ENCODE data around the gene TNFRSF8. TPM values are rescaled to one million over a fixed set of nuclear protein-coding genes. Genes with fewer than 3 reads are reported as not detected.

The TNFRSF8 gene
- polyA plus RNA-seq, 1 donor from 2014 or later = 0.40 TPM

DNA sequence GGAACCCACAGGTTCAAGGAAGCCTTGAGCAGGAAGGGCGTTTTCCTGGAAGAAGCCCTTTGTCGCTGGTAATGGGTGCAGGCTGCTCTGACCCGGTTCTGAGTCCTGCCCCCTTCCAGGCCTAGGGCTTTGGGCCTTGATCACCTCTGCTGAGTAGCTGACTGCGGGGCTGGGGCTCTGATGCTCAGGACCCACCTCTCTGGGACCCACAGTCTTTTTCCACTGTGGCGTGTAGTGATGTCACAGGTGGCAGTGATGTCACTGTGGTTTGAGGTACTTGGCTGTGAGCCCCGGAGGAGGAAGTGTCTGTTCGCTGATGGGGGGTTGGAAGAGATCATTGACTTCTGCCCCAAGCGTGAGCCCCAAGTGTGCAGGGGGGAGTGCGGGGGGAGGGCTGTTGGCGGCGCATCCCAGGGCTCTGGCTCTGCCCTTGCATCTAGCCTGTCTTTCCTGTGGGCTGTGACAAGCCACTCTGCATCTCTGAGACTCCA lies 110.6 kb downstream of the TNFRSF8 start:
- no peaks in the 10 kb centered on the region for H3K9me3 Mint-ChIP-seq
- no peaks in the 10 kb centered on the region for H3K27me3 Mint-ChIP-seq
- peaks cover 56 to 68% (median 59%) of the 10 kb centered on the region in 3 donors for H3K4me1 Mint-ChIP-seq
- H3K36me3 Mint-ChIP-seq = peaks cover 1% of the 10 kb centered on the region
- H3K4me3 Mint-ChIP-seq = peak overlapping the region; percentile 61 to 91 (median 80)
- H3K27ac Mint-ChIP-seq = peak overlapping the region; percentile 94 to 98 (median 97)

DNA sequence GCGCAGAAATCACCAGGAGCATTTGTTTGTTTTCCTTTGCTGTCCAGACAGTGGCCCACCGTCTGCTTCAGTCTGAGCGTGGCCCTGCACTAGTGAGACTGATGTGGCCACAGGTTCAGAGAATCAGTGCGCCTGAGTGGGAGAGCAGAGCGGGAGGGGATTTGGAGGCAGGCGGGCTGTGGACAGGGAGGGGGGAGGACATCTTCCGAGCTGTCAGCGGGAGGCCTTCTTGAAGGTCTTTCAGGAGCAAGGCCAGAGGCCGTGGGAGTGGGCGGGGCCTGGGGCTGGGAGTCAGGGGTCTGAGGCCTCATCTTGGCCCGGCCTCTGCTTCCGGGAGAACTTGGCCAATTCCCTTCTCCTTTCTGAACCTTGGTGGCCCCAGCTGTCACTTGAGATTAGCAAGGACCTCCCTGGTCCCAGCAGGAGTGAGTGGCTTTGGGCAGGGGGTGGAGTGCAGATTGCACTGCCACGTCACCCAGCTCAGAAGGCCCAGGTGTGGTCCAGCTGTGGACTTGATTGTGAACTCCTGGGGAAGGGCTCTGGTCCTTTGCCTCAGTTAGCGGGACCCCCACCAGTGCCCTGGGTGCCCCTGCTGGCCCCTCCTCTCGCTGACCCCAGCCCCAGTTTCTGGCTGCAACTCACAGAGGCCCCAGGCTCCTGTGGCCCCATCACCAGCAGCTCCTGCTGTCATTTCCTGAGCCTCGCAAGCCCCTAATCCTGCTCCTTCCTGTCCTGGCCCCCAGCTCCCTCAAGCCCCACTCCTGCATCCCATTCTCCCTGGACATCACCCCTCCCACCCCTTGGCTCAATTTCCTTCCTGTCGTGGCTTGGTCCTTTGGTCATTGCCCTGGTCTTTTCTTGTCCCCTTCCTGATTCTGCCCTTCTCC lies 112.1 kb downstream of the TNFRSF8 start:
- Mint-ChIP-seq H3K36me3 (peaks cover 1% of the 10 kb centered on the region), H3K9me3 (no peaks in the 10 kb centered on the region), H3K27me3 (no peaks in the 10 kb centered on the region), H3K4me3 (peak overlapping the region in 2 of 4 donors; percentile 8 to 79), H3K27ac (peak overlapping the region in 2 of 3 donors; percentile 33 to 76), H3K4me1 (peaks cover 57 to 66% (median 59%) of the 10 kb centered on the region in 3 donors)

DNA sequence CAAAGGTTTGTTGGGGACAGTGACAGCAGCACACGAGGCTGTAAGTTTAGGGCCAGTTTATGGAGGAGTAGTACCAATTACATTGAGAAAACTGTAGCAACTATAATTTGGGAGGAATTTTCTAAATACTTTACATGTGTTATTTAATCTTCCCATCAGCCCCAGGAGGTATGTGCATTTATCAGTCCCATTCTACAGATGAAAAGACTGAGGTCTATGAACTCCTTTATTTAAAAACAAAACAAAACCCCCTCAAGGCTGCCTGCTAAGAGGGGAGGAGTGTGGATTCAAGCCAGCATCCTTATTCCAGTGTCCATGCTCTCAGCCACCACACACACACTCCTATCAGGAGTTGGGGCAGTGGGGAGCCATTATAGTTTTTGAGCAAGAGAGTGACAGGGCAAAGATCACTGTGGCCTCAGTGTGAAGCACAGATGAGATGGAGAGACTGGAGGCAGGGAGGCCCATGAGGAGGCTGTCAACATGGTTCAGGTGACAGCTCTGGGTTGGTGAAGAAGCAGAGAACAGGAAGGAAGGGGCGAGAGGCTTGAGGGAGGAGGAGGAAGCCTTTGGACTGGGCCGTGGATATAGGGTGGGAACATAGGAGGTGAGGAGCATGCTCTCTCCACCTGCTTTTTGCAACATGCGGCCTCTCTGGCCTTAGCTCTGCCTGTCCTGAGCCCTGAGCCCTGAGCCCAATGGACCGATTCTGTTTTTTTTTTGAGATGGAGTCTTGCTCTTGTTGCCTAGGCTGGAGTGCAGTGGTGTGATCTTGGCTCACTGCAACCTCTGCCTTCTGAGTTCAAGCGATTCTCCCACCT lies 113.4 kb downstream of the TNFRSF8 start:
- Mint-ChIP-seq H3K27ac (peak overlapping the region; percentile 26 to 83 (median 50)), H3K4me3 (peak overlapping the region in 3 of 4 donors; percentile 15 to 70 (median 29)), H3K36me3 (peaks cover 1% of the 10 kb centered on the region), H3K27me3 (no peaks in the 10 kb centered on the region), H3K9me3 (no peaks in the 10 kb centered on the region), H3K4me1 (peaks cover 51 to 63% (median 59%) of the 10 kb centered on the region in 3 donors)

DNA sequence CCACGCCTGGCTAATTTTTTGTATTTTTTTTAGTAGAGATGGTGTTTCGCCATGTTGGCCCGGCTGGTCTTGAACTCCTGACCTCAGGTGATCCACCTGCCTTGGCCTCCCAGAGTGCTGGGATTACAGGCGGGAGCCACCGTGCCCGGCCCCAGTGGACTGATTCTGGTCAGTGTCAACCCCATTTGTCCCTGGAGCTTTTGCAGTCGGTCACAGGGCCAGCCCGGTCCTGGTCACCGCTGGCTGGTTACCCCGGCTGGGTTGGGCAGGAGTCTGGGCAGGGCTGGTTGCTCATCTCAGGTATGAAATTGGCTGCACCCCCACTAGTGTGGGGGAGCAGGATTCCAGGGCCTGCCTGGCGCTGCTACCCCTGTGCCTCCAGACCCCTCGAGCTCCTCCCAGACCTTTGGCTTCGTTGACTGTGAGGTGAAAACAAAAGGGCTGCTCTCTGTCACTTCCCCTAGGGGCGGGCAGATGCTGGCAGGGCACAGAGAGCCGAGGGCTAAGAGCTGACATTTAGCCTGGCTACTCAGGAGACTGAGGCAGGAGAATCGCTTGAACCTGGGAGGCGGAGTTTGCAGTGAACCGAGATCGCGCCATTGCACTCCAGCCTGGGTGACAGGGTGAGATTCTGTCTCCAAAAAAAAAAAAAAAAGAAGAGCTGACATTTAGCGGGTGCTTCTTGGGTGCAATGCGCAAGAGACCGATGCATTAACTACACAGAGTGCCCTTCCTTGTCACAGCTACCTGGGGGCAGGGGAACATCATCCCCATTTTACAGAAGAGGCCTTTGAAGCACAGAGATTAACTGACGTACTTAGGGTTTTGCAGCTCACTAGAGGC lies 114.3 kb downstream of the TNFRSF8 start:
- Mint-ChIP-seq H3K9me3 (no peaks in the 10 kb centered on the region), H3K4me3 (peak overlapping the region in 2 of 4 donors; percentile 76 to 85), H3K27me3 (no peaks in the 10 kb centered on the region), H3K4me1 (peaks cover 51 to 64% (median 57%) of the 10 kb centered on the region in 3 donors), H3K36me3 (peaks cover 1% of the 10 kb centered on the region), H3K27ac (peak overlapping the region; percentile 80 to 94 (median 91))

DNA sequence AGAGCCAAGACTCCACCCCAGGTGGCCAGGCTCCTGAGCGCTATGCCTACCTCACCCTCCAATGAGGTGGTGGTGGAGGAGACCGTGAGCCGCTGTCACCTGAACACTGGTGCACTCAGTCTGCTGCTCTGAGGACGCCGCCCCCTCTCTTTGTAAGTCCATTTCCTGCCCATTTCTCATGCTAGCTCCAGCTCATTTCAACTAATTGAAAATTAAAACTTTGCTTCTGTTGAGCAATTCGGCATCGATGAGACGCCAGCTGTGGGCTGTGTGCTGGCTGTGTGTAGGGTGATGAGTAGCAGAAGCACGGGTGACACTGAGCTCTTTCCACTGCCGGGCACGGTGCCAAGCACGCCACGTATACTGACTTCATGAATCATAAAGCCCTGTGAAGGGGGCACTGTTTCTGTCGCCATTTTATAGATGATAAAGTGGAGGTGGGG lies 114.9 kb downstream of the TNFRSF8 start:
- Mint-ChIP-seq H3K4me3 (peak overlapping the region; percentile 34 to 85 (median 77)), H3K36me3 (peaks cover 1% of the 10 kb centered on the region), H3K4me1 (peaks cover 52 to 64% (median 57%) of the 10 kb centered on the region in 3 donors), H3K27me3 (no peaks in the 10 kb centered on the region), H3K27ac (peak overlapping the region; percentile 86 to 94 (median 91)), H3K9me3 (no peaks in the 10 kb centered on the region)

DNA sequence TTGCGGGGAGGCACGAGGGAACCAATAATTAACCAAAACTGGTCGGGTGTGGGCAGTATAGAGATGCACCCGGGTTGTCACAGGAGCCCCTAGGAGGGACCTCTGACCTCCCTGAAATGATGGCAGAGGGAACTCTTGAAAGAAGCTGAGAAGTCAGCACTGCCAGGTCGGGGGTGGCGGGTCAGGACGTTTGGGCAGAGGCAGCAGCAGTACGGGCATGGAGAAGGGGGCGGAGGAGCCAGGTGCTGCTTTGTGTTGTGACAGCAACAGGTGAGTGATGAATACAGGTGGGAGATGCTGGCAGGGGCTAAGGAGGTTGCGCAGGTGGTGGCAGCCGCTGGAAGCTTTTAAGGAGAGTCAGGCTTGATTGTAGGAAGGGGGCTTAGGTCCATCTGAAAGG lies 115.4 kb downstream of the TNFRSF8 start:
- peaks cover 54 to 63% (median 57%) of the 10 kb centered on the region in 3 donors for H3K4me1 Mint-ChIP-seq
- peak overlapping the region; percentile 44 to 85 (median 77) for H3K4me3 Mint-ChIP-seq
- H3K27me3 Mint-ChIP-seq = no peaks in the 10 kb centered on the region
- H3K9me3 Mint-ChIP-seq = no peaks in the 10 kb centered on the region
- H3K36me3 Mint-ChIP-seq = peaks cover 1% of the 10 kb centered on the region
- H3K27ac Mint-ChIP-seq = peak overlapping the region; percentile 86 to 94 (median 91)

DNA sequence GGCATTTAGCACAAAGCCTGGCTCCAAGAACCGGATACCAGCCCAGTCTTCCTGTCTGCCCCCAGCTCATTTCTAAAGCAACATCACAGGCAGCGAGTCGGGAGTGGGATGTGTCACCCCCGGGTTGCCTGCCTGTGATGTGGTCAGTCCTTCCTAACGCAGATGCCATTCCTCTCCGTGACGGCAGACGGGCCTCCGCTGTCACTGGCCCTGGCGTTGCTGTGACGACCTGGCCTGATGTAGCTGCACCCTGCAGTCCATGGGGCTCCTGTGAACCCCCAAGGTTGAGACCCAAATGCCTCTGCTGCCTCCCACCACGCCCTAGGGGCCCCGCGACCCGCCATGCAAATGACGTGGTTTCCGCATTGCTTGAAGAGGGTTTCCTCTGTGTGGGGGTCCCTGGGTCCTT lies 116.0 kb downstream of the TNFRSF8 start:
- H3K4me1 Mint-ChIP-seq = peaks cover 57 to 63% (median 58%) of the 10 kb centered on the region in 3 donors
- no peaks in the 10 kb centered on the region for H3K9me3 Mint-ChIP-seq
- peak overlapping the region; percentile 73 to 94 (median 91) for H3K27ac Mint-ChIP-seq
- peak overlapping the region; percentile 44 to 79 (median 77) for H3K4me3 Mint-ChIP-seq
- H3K27me3 Mint-ChIP-seq = no peaks in the 10 kb centered on the region
- no peaks in the 10 kb centered on the region for H3K36me3 Mint-ChIP-seq

DNA sequence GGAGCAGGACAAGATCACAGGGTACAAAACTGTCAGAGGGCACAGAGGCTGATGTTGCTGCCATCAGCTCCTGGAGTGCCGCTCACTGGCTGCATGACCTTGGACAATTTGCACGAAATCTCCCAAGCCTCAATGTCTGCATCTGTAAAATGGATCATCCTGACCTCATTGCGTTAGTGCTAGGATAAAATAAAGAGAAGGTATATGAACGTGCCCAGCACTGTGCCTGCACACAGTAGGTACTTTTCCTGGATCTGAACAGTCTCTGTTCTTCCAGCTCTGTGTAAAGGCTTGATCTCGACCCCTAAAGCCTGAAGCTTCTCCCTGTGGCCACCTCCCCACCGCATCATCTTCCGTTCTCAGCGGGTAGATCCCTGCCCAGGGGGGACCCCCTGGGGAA lies 116.6 kb downstream of the TNFRSF8 start:
- peaks cover 57 to 65% (median 61%) of the 10 kb centered on the region in 3 donors for H3K4me1 Mint-ChIP-seq
- H3K36me3 Mint-ChIP-seq = no peaks in the 10 kb centered on the region
- H3K4me3 Mint-ChIP-seq = peak overlapping the region in 3 of 4 donors; percentile 76 to 79 (median 78)
- H3K9me3 Mint-ChIP-seq = no peaks in the 10 kb centered on the region
- no peaks in the 10 kb centered on the region for H3K27me3 Mint-ChIP-seq
- H3K27ac Mint-ChIP-seq = peak overlapping the region; percentile 73 to 94 (median 91)

DNA sequence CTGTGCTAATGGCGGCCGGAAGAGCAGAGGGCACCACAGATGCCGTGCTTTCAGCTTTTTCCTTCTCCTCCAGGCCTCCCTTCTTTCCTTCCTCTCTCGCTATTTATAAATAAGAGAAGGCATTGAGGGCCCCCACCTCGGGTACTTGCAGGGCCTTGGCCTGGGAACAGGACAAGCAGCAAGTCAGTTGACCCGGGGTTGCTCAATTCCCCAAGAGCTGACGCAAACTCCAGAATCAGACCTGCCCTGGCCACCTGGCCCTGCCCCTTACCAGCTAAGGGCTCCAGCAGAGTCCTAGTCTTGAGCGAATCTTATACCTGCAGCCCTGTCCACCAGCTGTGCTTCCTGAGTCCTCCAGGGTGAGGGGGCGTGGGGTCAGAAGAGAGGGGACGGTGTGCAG lies 117.2 kb downstream of the TNFRSF8 start:
- Mint-ChIP-seq H3K27me3 (no peaks in the 10 kb centered on the region), H3K4me1 (peaks cover 54 to 65% (median 61%) of the 10 kb centered on the region in 3 donors), H3K36me3 (no peaks in the 10 kb centered on the region), H3K9me3 (no peaks in the 10 kb centered on the region), H3K27ac (peak overlapping the region; percentile 71 to 94 (median 77)), H3K4me3 (no peak overlapping the region)

DNA sequence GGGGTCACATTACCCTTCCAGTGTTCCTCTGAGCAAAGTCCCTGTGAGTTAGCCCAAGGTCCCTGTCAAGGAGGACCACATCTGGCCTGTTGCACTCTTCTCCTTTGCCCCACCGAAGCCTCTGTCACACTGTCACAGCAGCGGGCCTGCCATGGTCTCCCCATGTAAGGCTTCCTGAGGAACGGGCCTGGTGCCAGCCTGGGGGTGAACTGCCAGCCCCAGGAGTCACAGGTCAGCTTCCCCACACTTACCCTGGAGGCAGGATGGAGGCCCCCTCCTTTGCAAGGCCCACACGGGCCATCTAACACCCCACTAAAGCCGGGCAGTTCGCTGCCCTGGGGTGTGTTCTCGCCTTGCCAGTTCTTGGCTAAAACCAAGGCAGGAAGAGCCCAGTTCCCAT lies 117.8 kb downstream of the TNFRSF8 start:
- H3K9me3 Mint-ChIP-seq = no peaks in the 10 kb centered on the region
- no peaks in the 10 kb centered on the region for H3K36me3 Mint-ChIP-seq
- peaks cover 54 to 63% (median 61%) of the 10 kb centered on the region in 3 donors for H3K4me1 Mint-ChIP-seq
- H3K27me3 Mint-ChIP-seq = no peaks in the 10 kb centered on the region
- peak overlapping the region in 2 of 4 donors; percentile 47 to 75 for H3K4me3 Mint-ChIP-seq
- H3K27ac Mint-ChIP-seq = peak overlapping the region; percentile 31 to 77 (median 74)

DNA sequence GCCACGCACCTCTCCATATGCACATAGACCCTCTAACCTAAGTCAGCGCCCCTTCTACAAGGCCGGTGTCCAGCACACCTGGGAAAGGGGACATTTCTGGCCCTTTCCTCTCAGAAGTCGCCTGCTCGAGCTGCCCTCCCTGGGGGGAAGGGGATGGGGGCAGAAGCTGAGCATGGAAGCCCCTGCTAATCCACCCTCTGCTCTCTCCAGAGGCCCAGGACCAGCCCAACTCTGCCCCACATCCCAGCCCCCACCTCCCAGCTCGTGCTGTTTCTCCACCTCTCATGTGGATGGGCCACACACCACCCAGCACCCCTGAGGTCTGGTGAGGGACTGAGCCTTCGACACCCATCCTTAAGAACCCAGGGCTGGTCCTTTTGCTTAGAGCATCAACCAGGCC lies 118.5 kb downstream of the TNFRSF8 start:
- H3K27me3 Mint-ChIP-seq = no peaks in the 10 kb centered on the region
- no peaks in the 10 kb centered on the region for H3K36me3 Mint-ChIP-seq
- H3K9me3 Mint-ChIP-seq = no peaks in the 10 kb centered on the region
- peaks cover 49 to 60% (median 56%) of the 10 kb centered on the region in 3 donors for H3K4me1 Mint-ChIP-seq
- H3K4me3 Mint-ChIP-seq = peak overlapping the region in 1 of 4 donors; percentile 75
- H3K27ac Mint-ChIP-seq = peak overlapping the region; percentile 39 to 75 (median 74)

DNA sequence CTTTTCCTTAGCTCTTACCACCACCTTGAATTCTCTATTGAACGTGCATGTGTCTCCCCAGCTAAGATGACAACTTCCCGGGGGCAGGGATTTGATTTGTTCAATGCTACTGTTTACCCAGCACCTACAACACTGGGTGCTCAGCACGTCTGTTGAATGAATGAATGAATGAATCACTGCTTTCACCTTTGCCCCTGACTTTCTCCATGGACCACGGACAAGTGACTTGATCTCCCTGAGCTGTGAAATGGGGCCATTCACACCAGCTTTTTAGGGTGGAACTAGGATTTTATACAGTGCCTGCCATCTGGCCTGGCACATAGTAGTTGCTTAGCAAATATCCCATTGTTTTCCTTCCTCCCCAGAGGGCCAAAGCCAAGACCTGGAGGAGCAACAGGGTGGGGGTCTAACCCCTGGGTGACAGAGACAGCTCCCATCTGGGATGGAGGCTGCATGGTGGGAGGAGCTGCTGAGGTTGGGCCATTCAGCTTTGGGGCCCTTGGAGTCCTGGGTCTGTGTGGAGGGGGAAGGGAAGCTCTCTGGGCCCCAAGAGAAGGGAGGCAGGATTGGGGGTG lies 119.4 kb downstream of the TNFRSF8 start:
- Mint-ChIP-seq H3K4me3 (peak overlapping the region in 1 of 4 donors; percentile 81), H3K9me3 (no peaks in the 10 kb centered on the region), H3K27ac (peak overlapping the region; percentile 68 to 92 (median 75)), H3K27me3 (no peaks in the 10 kb centered on the region), H3K4me1 (peaks cover 48 to 58% (median 58%) of the 10 kb centered on the region in 3 donors), H3K36me3 (no peaks in the 10 kb centered on the region)

DNA sequence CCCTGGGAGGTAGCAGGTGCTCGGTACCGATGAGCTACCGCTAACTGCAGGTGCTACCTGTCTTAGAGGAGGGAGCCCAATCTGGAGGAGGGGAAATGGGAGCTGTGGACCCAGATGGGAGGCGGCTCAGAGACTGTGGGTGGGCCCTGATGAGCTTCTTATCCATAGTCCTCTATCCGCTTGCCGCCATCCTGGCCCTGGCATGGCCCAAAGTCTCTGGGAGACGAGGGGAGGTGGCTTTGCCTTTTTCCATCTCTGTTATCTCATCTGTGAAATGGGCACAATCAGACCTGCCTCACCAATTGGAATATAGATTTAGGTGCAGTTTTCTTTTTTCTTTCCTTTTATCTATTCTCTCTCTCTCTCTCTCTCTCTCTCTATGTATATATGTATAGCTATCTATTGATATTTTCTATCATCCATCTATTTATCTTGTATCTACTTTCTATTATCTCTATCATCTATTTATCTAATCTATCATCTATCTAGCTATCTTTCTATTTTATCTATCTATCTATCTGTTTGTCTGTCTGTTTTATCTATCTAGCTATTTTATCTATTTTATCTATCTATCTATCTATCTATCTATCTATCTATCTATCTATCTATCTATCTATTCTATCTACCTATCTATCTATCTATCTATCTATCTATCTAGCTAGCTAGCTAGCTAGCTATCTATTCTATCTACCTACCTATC lies 120.1 kb downstream of the TNFRSF8 start:
- Mint-ChIP-seq H3K27me3 (no peaks in the 10 kb centered on the region), H3K36me3 (no peaks in the 10 kb centered on the region), H3K9me3 (no peaks in the 10 kb centered on the region), H3K27ac (peak overlapping the region in 2 of 3 donors; percentile 75 to 92), H3K4me1 (peaks cover 49 to 57% (median 56%) of the 10 kb centered on the region in 3 donors), H3K4me3 (peak overlapping the region in 2 of 4 donors; percentile 56 to 67)
